Loucy (cell line): ENCODE results near the gene LRRC15.

ENCODE experiments used
- H2AFZ ChIP-seq: fragments of 200-600 bp; sonication (generic); 2 replicates; pipeline ENCODE4 v1.6.0; 2016; ENCODE audit warnings: antibody characterized with exemption, mild to moderate bottlenecking, low read length, moderate library complexity
- H3F3A ChIP-seq: fragments of 200-600 bp; 2 replicates; pipeline ENCODE4 v1.6.0; 2016; ENCODE audit warnings: antibody characterized with exemption, low read depth, mild to moderate bottlenecking
- H3K27me3 ChIP-seq: fragments of 200-600 bp; sonication (generic); 2 replicates; pipeline ENCODE4 v1.6.1; 2014; ENCODE audit warnings: low read length, mild to moderate bottlenecking; ENCODE audit not compliant: insufficient read depth, poor library complexity, severe bottlenecking
- H3K36me3 ChIP-seq: fragments of 200-600 bp; sonication (generic); 2 replicates; pipeline ENCODE4 v1.6.1; 2016; ENCODE audit warnings: low read length; ENCODE audit not compliant: insufficient read depth
- H3K4me1 ChIP-seq: fragments of 200-600 bp; sonication (generic); 2 replicates; pipeline ENCODE4 v1.5.1; 2014; ENCODE audit warnings: low read length, mild to moderate bottlenecking; ENCODE audit not compliant: insufficient read depth, poor library complexity, severe bottlenecking
- H3K4me2 ChIP-seq: fragments of 200-600 bp; sonication (generic); 2 replicates; pipeline ENCODE4 v1.6.0; 2014; ENCODE audit warnings: antibody characterized with exemption, low read length, low read depth, mild to moderate bottlenecking; ENCODE audit not compliant: poor library complexity, severe bottlenecking
- H3K4me3 ChIP-seq: fragments of 200-600 bp; sonication (generic); 2 replicates; pipeline ENCODE4 v1.5.1; 2014; ENCODE audit warnings: low read length, mild to moderate bottlenecking, mixed read lengths; ENCODE audit not compliant: poor library complexity, severe bottlenecking
- H3K79me2 ChIP-seq: fragments of 200-600 bp; sonication (generic); 2 replicates; pipeline ENCODE4 v1.6.1; 2014; ENCODE audit warnings: low read length; ENCODE audit not compliant: insufficient read depth
- H3K9ac ChIP-seq: fragments of 200-600 bp; sonication (generic); 2 replicates; pipeline ENCODE4 v1.6.0; 2014; ENCODE audit warnings: mild to moderate bottlenecking, low read depth, low read length, moderate library complexity; ENCODE audit not compliant: poor library complexity, severe bottlenecking
- H3K9me2 ChIP-seq: fragments of 200-600 bp; sonication (generic); replicated peaks from 2 replicates; pipeline ENCODE4 v1.6.1; 2016; ENCODE audit warnings: low read depth, low read length, mixed read lengths
- H3K9me3 ChIP-seq: fragments of 200-600 bp; sonication (generic); 2 replicates; pipeline ENCODE4 v1.6.1; 2014; ENCODE audit warnings: mild to moderate bottlenecking, antibody characterized with exemption, low read length, low read depth; ENCODE audit not compliant: insufficient read depth
- H4K20me1 ChIP-seq: fragments of 200-600 bp; sonication (generic); 2 replicates; pipeline ENCODE4 v1.6.0; 2014; ENCODE audit warnings: antibody characterized with exemption, low read length, mild to moderate bottlenecking; ENCODE audit not compliant: insufficient read depth, poor library complexity, severe bottlenecking
- CTCF ChIP-seq: fragments of 200-600 bp; sonication (generic); conservative IDR thresholded peaks from 2 replicates; pipeline ENCODE4 v1.5.1; 2014; ENCODE audit warnings: mild to moderate bottlenecking, antibody characterized with exemption, low read length
- EZH2phosphoT487 ChIP-seq: fragments of 200-600 bp; IDR thresholded peaks from 2 replicates; pipeline ENCODE4 v1.6.1; 2018; ENCODE audit warnings: antibody characterized with exemption, mild to moderate bottlenecking, moderate library complexity, borderline replicate concordance

The LRRC15 gene

GRCh38 chr3:194386648-194387047 is 17.1 kb upstream of the LRRC15 start:
- no peaks in the 10 kb centered on the region for H3F3A ChIP-seq
- no peaks in the 10 kb centered on the region for H3K9me2 ChIP-seq
- no peaks in the 10 kb centered on the region for H3K79me2 ChIP-seq
- no peak overlapping the region for H3K4me3 ChIP-seq
- no peak overlapping the region for H2AFZ ChIP-seq
- no peaks in the 10 kb centered on the region for H3K27me3 ChIP-seq
- no peaks in the 10 kb centered on the region for H3K9me3 ChIP-seq
- H3K4me2 ChIP-seq: no peak overlapping the region
- H3K36me3 ChIP-seq: no peaks in the 10 kb centered on the region
- H3K4me1 ChIP-seq: peaks cover 2% of the 10 kb centered on the region
- TF ChIP-seq CTCF (no peak), EZH2phosphoT487 (no peak)
- no peak overlapping the region for H3K9ac ChIP-seq
- H4K20me1 ChIP-seq: no peaks in the 10 kb centered on the region

GRCh38 chr3:194386066-194386465 is 16.5 kb upstream of the LRRC15 start:
- H3K4me3 ChIP-seq: no peak overlapping the region
- H3K9ac ChIP-seq: no peak overlapping the region
- no peaks in the 10 kb centered on the region for H3K9me2 ChIP-seq
- no peaks in the 10 kb centered on the region for H3K27me3 ChIP-seq
- peaks cover 2% of the 10 kb centered on the region for H3K4me1 ChIP-seq
- H2AFZ ChIP-seq: no peak overlapping the region
- no peaks in the 10 kb centered on the region for H4K20me1 ChIP-seq
- no peaks in the 10 kb centered on the region for H3F3A ChIP-seq
- TF ChIP-seq CTCF (no peak), EZH2phosphoT487 (no peak)
- H3K79me2 ChIP-seq: no peaks in the 10 kb centered on the region
- no peaks in the 10 kb centered on the region for H3K9me3 ChIP-seq
- no peaks in the 10 kb centered on the region for H3K36me3 ChIP-seq
- no peak overlapping the region for H3K4me2 ChIP-seq

DNA sequence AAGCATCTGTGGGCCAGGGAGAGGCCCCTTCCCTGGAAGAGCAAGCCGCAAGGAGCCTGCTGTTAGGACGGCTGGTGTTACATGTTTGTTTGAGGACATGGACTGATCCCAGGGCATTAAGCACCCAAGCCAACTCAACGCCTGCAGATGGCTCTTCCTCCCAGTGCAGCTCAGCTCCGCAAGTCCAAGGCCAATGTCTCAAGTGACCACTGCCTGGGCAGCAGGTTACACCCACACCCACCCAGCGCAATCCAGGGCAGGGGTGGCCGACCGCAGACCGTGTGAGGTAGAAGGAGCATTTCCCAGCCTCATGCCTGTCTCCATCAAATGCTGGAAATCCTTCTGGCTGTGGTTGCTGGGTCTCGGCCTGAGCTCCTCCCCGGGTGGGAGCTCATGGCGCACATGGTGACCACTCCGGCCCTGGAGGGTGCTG is 15.0 kb upstream of the LRRC15 start:
- Histone ChIP-seq H3K4me1 (peaks cover 2% of the 10 kb centered on the region), H3K36me3 (no peaks in the 10 kb centered on the region), H3K4me2 (no peak overlapping the region), H3K79me2 (no peaks in the 10 kb centered on the region), H3K9me2 (no peaks in the 10 kb centered on the region), H4K20me1 (no peaks in the 10 kb centered on the region), H3K9ac (no peak overlapping the region), H3K4me3 (no peak overlapping the region), H2AFZ (no peak overlapping the region), H3K9me3 (no peaks in the 10 kb centered on the region), H3K27me3 (no peaks in the 10 kb centered on the region), H3F3A (no peaks in the 10 kb centered on the region)
- TF ChIP-seq CTCF: no peak
- TF ChIP-seq EZH2phosphoT487: no peak
